ENCODE results near the gene ABHD17A. TPM values are rescaled to one million over a fixed set of nuclear protein-coding genes. Genes with fewer than 3 reads are reported as not detected.
A peak's percentile ranks its signal among the peaks of the same experiment; 100 is the strongest.

Gene ABHD17A
- total RNA-seq, 1 experiment from 2014 or later = 60.7 TPM

- TF ChIP-seq CTCF (IDR thresholded peaks at IDR 0.05) = no peak
- no peak for TF ChIP-seq IRF1 (CRISPR knock-in tag; IDR thresholded peaks at IDR 0.05)
- no peak for TF ChIP-seq NFE2L1 (CRISPR knock-in tag; IDR thresholded peaks at IDR 0.05)
- TF ChIP-seq ZNF263 (CRISPR knock-in tag; IDR thresholded peaks at IDR 0.05; ENCODE audit: low read depth) = no peak
- TF ChIP-seq ZNF423 (CRISPR knock-in tag; IDR thresholded peaks at IDR 0.05) = peak; percentile 43; the same call in 1 of the 2 replicates
- peak; percentile 64 for TF ChIP-seq TP53 (CRISPR knock-in tag; IDR thresholded peaks at IDR 0.05)
- TF ChIP-seq ZNF317 (CRISPR knock-in tag; IDR thresholded peaks at IDR 0.05; ENCODE audit: borderline replicate concordance, low read depth) = no peak
- 0 out of 2 replicates have a peak, but pooled peaks have one; percentile 3 for TF ChIP-seq TCF7 (CRISPR knock-in tag; IDR thresholded peaks at IDR 0.05; ENCODE audit: low read depth)
- 0 out of 2 replicates have a peak, but pooled peaks have one; percentile 66 for TF ChIP-seq ZNF232 (CRISPR knock-in tag; IDR thresholded peaks at IDR 0.05)
- TF ChIP-seq GTF2I (CRISPR knock-in tag; conservative IDR thresholded peaks at IDR 0.05) = no peak
- no peak for TF ChIP-seq PRDM15 (CRISPR knock-in tag; IDR thresholded peaks at IDR 0.05)
- TF ChIP-seq FOXP1 (CRISPR knock-in tag; IDR thresholded peaks at IDR 0.05; ENCODE audit: borderline replicate concordance) = 0 out of 2 replicates have a peak, but pooled peaks have one; percentile 29
- TF ChIP-seq STAT6 (CRISPR knock-in tag; conservative IDR thresholded peaks at IDR 0.05; ENCODE audit: low read depth) = no peak
- TF ChIP-seq ZNF219 (CRISPR knock-in tag; IDR thresholded peaks at IDR 0.05; ENCODE audit: borderline replicate concordance) = no peak
- TF ChIP-seq ZNF281 (CRISPR knock-in tag; IDR thresholded peaks at IDR 0.05) = peak; percentile 71; the same call in 1 of the 2 replicates
- TF ChIP-seq NR3C1 (CRISPR knock-in tag; conservative IDR thresholded peaks at IDR 0.05; ENCODE audit: low read depth) = no peak
- TF ChIP-seq MYBL2 (CRISPR knock-in tag; IDR thresholded peaks at IDR 0.05) = peak; percentile 41; the same call in 1 of the 2 replicates
- TF ChIP-seq SP1 (CRISPR knock-in tag; conservative IDR thresholded peaks at IDR 0.05) = peak; percentile 92
- TF ChIP-seq EMX1 (CRISPR knock-in tag; IDR thresholded peaks at IDR 0.05) = no peak
- TF ChIP-seq ZBTB21 (CRISPR knock-in tag; IDR thresholded peaks at IDR 0.05; ENCODE audit: borderline replicate concordance) = 0 out of 2 replicates have a peak, but pooled peaks have one; percentile 41
- TF ChIP-seq CBFB (CRISPR knock-in tag; IDR thresholded peaks at IDR 0.05; ENCODE audit: low read depth) = 0 out of 2 replicates have a peak, but pooled peaks have one; percentile 26
- peak; percentile 84 for TF ChIP-seq E2F5 (CRISPR knock-in tag; IDR thresholded peaks at IDR 0.05)
- no peak for TF ChIP-seq FOXP4 (CRISPR knock-in tag; IDR thresholded peaks at IDR 0.05)
Measured at GRCh38 chr19:1863638-1864479, 21.4 kb downstream of the ABHD17A start (continued).
